SW480 (cell line): ENCODE data around the gene CTSS.
"Not testable (repeated sequence)": the region's sequence is repeated elsewhere in the genome, so short reads cannot be mapped to it uniquely, and the experiment has no call there.

Experiments
- DNase-seq: peaks from one replicate; pipeline ENCODE4 v3.0.0-alpha.2; 2016; ENCODE audit warnings: low spot score

CTSS gene

DNA sequence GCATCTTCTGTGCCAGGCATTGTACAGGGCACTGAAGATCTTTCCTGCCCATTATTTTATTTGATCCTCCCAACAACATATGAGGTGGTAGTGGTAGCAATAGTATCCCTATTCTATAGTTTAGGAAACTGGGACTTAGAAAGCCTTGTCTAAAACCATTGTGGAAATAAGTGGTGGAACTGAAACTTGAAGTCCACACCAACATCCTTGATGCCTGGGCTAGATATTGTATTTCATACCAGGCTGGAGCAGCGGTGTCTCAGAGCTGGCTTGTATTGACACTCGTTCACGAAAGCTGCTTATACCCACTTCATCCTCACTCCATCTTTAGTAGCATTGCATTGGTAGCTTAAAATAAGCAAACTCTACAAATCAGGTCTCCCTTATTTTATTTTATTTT, 9.7 kb upstream of the CTSS start:
- no peak for DNase-seq

- no peak for DNase-seq
Measured at GRCh38 chr1:150772326-150772725, 6.7 kb upstream of the CTSS start.

- not testable (repeated sequence) for DNase-seq
Measured at GRCh38 chr1:150767704-150768103, 2.1 kb upstream of the CTSS start.

GRCh38 chr1:150765977-150766301, 361 bp upstream of the CTSS start:
- not testable (repeated sequence) for DNase-seq

- peak; percentile 29 for DNase-seq
Measured at GRCh38 chr1:150764617-150765101, 919 bp downstream of the CTSS start.

DNA sequence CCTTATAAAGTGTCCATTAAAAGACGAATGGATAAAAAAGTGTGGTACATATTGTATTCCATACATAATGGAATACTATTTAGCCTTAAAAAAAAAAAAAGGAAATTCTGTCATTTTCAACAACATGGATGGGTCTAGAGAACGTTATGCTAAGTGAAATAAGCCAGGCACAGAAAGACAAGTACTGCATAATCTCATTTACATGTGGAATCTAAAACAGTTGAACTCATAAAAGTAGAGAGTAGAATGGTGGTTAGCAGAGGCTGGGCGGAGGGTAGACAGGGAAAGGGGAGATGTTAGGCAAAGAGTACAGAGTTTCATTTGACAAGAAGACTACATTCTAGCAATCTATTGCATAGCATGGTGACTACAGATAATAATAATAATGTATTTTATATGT, 2.6 kb downstream of the CTSS start:
- DNase-seq, result no peak

- no peak for DNase-seq
Measured at GRCh38 chr1:150762552-150762951, 3.0 kb downstream of the CTSS start.

- no peak for DNase-seq
Measured at GRCh38 chr1:150761801-150762200, 3.8 kb downstream of the CTSS start.

GRCh38 chr1:150760013-150760412, 5.6 kb downstream of the CTSS start:
- no peak for DNase-seq

DNA sequence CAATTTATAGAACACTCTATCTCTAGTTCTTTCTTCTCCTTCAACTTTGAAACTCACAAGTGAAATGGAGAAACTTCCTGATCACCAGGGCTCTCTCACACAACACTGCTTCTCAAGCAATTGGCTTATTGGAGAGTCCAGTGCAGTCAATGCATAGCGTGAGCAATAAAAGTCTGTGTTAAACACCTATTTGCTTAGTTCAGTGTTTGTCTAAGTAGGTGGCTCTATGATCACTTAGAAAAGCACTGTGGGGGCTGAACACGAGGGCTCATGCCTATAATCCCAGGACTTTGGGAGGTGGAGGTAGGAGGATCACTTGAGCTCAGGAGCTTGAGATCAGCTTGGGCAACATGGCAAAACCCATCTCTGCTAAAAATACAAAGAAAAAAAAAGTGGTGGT, 12.2 kb downstream of the CTSS start:
- DNase-seq, result no peak

GRCh38 chr1:150751443-150751842, 14.1 kb downstream of the CTSS start:
- DNase-seq, result no peak

DNA sequence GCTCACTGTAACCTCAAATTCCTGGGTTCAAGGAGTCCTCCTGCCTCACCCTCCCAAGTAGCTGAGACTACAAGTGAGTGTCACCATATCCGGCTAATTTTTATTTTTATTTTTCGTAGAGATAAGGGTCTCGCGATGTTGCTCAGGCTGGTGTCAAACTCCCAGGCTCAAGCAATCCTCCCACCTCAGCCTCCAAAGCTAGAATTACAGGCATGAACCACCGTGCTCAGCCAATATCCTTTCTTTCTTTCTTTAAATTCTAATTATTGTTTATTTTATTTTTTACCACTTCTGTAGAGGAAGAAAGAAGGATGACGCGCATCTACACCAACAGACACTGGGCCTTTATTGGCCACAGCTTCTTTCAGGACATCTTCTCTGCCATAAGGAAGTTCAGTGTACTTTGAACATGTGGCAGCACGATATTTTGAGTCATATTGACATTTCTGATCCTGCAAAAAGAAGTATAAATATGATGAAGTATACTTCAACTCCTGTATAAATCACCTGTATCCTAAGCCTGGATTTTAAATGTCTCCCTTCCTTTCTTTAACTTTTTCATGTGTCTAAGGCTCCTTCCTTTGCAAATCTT, 15.8 kb downstream of the CTSS start:
- DNase-seq, result no peak

GRCh38 chr1:150748878-150749719, 16.5 kb downstream of the CTSS start:
- DNase-seq, result no peak

GRCh38 chr1:150730130-150730721, 35.4 kb downstream of the CTSS start:
- no peak for DNase-seq

- DNase-seq, result no peak
Measured at GRCh38 chr1:150724336-150724735, 41.2 kb downstream of the CTSS start.

GRCh38 chr1:150720703-150721102, 44.9 kb downstream of the CTSS start, which contains the start of gene HORMAD1:
HORMAD1 (minus strand) TSS chr1:150720895; CDS start chr1:150719505, 1,390 bp downstream.
- DNase-seq, result no peak

- DNase-seq, result no peak
Measured at GRCh38 chr1:150720098-150720497, 45.5 kb downstream of the CTSS start.

DNA sequence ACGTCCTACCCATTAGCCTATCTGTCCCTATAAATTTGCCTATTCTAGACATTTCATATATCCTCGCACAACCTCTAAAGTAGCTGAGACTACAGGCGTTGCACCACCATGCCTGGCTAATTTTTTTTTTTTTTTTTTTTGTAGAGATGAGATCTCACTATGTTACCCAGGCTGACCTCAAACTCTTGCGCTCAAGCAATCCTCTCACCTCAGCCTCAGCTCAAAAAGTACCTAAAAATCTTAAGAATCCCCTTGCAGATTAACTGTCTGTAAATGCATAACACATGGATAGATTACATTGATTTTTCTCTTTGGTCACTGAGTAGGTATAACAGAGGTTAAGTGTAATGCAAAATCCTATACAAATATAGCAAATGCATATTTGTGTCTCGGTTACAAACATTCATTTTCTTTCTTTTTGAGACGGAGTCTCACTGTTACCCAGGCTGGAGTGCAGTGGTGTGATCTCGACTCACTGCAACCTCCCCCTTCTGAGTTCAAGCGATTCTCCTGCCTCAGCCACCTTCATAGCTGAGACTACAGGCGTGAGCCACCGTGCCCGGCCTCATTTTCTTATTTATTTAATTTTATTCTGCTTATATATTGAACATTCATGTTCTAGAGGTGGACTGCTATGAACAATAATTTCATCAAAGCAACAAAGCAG, 47.2 kb downstream of the CTSS start:
- no peak for DNase-seq

DNA sequence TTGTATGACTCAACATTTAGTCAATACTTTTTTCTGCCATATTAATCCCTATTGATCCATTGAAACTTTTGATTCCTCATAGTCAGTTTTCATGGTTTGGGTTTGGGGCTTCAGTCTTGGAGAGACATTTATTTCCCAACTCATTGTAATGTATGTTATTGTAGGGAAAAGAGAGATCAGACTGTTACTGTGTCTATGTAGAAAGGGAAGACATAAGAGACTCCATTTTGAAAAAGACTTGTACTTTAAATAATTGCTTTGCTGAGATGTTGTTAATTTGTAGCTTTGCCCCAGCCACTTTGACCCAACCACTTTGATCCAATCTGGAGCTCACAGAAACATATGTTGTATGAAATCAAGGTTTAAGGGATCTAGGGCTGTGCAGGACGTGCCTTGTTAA, 56.5 kb downstream of the CTSS start:
- DNase-seq, result not testable (repeated sequence)

GRCh38 chr1:150708595-150708994, 57.0 kb downstream of the CTSS start:
- DNase-seq, result no peak

DNA sequence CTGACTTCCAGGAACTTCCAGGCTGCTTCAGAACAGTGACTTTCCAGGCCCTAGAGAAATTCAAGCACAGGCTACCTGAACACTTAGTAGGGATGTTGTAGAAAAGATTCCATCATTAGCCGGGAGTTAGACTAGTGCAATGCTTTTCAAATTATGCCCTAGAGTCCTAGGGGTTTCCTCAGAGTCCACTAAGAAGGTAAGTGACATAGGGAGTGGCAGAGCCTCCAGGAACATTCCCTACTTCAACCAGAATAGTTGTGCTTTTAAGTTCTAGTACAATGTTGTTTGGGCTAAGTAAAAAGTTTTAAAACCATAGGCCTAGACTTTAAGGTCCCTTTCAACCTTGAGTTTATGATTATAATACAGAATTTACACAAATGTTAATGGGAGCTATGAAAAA, 59.5 kb downstream of the CTSS start:
- no peak for DNase-seq

DNA sequence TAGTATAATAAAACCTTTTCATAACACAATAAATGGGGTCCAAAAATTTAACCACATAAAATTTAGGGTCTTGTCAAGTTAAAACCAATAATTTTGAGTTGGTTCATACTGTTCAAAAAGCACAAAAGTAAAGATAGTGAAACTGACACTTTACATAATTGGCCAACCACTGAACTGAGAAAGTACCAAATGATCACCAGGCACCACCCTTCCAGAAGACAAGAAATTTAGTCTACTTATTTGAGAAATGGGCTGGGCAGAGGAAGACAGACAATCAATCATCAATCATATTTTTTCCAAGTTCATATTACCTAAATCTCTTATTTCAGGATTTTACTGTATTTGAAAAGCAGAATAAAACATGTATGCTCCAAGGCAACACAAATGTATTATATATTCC, 62.2 kb downstream of the CTSS start:
- DNase-seq, result no peak
